DND-41 (cell line): ENCODE results near the gene IL1RL2.

Source experiments
- ATAC-seq: fragments of 200-7000 bp; cut with Tn5 transposase; 3 replicates; pipeline ENCODE4 v1.9.1; 2021; ENCODE audit warnings: low read depth; ENCODE audit not compliant: insufficient read depth
- DNase-seq: peaks from one replicate; pipeline ENCODE4 v3.0.0-alpha.2; 2020
- H2AFZ ChIP-seq: 2 replicates; pipeline ENCODE4 v1.6.0; 2012; ENCODE audit warnings: low read depth, low read length
- H3K27ac ChIP-seq: 2 replicates; pipeline ENCODE4 v1.5.1; 2012; ENCODE audit warnings: low read length, inconsistent platforms
- H3K27me3 ChIP-seq: fragments of 200-600 bp; sonication (generic); 2 replicates; pipeline ENCODE4 v1.6.0; 2012; ENCODE audit warnings: low read length, mild to moderate bottlenecking, inconsistent platforms; ENCODE audit not compliant: insufficient read depth, poor library complexity
- H3K36me3 ChIP-seq: 2 replicates; pipeline ENCODE4 v1.5.1; 2012; ENCODE audit warnings: low read length, inconsistent platforms; ENCODE audit not compliant: insufficient read depth
- H3K4me1 ChIP-seq: 2 replicates; pipeline ENCODE4 v1.5.1; 2012; ENCODE audit warnings: mild to moderate bottlenecking, low read length; ENCODE audit not compliant: insufficient read depth
- H3K4me2 ChIP-seq: 2 replicates; pipeline ENCODE4 v1.6.0; 2012; ENCODE audit warnings: mild to moderate bottlenecking, moderate library complexity, low read length, inconsistent platforms; ENCODE audit not compliant: insufficient read depth
- H3K4me3 ChIP-seq, 2 experiments: fragments of 200-600 bp in 1 of 2; shearing (Covaris generic) in 1 of 2; 2 replicates each; pipeline ENCODE4 v1.5.1; 2012 to 2016; ENCODE audit warnings: inconsistent platforms in 2 of 2, low read length in 2 of 2, mild to moderate bottlenecking in 2 of 2, low read depth in 1 of 2, moderate library complexity in 1 of 2
- H3K79me2 ChIP-seq: 2 replicates; pipeline ENCODE4 v1.6.0; 2012; ENCODE audit warnings: low read length, inconsistent platforms; ENCODE audit not compliant: insufficient read depth
- H3K9ac ChIP-seq: 2 replicates; pipeline ENCODE4 v1.6.0; 2012; ENCODE audit warnings: low read depth, mild to moderate bottlenecking, inconsistent platforms, low read length, moderate library complexity
- H3K9me3 ChIP-seq: 2 replicates; pipeline ENCODE4 v1.5.1; 2012; ENCODE audit warnings: low read length, moderate library complexity, mild to moderate bottlenecking, inconsistent platforms; ENCODE audit not compliant: insufficient read depth, severe bottlenecking
- H4K20me1 ChIP-seq: 2 replicates; pipeline ENCODE4 v1.6.0; 2012; ENCODE audit warnings: low read length; ENCODE audit not compliant: insufficient read depth
- EZH2 ChIP-seq: IDR thresholded peaks from 3 replicates; pipeline ENCODE4 v1.6.1; 2012; ENCODE audit warnings: borderline replicate concordance, low read depth, mild to moderate bottlenecking, moderate library complexity, low read length, inconsistent platforms; ENCODE audit not compliant: severe bottlenecking
- TF ChIP-seq, protein P1 (sequence below): IDR thresholded peaks from 2 replicates; pipeline ENCODE4 v1.5.1; 2012; ENCODE audit warnings: borderline replicate concordance, low read length, moderate library complexity, mild to moderate bottlenecking; ENCODE audit not compliant: poor library complexity, severe bottlenecking; ENCODE audit errors: extremely low read depth

The IL1RL2 gene

DNA sequence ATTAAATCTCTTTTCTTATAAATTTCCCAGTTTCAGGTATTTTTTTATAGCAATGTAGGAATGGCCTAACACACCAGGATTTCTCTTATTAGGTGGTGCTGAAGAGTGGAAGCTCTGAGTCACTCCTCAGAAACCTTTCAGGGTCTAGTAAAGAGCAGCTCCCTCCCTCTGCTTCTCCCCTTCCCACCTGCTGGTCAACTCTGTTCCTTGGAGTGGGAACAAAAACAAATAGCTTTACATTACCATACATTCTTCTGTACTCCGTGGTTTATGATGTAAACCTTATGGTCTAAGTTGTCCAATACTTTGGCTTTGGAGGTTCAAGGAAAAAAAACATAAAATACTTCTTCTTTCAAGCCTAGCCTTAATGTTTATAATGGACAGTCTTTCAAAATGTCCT is 47.0 kb upstream of the IL1RL2 start:
- Histone ChIP-seq H3K9ac (no peak overlapping the region), H4K20me1 (no peaks in the 10 kb centered on the region), H3K79me2 (no peaks in the 10 kb centered on the region), H3K9me3 (peaks cover 2% of the 10 kb centered on the region), H3K4me3 (no peak overlapping the region), H3K27me3 (no peaks in the 10 kb centered on the region), H3K36me3 (no peaks in the 10 kb centered on the region), H3K4me2 (no peak overlapping the region), H2AFZ (no peak overlapping the region), H3K27ac (no peak overlapping the region), H3K4me1 (no peaks in the 10 kb centered on the region)
- TF ChIP-seq, protein P1, sequence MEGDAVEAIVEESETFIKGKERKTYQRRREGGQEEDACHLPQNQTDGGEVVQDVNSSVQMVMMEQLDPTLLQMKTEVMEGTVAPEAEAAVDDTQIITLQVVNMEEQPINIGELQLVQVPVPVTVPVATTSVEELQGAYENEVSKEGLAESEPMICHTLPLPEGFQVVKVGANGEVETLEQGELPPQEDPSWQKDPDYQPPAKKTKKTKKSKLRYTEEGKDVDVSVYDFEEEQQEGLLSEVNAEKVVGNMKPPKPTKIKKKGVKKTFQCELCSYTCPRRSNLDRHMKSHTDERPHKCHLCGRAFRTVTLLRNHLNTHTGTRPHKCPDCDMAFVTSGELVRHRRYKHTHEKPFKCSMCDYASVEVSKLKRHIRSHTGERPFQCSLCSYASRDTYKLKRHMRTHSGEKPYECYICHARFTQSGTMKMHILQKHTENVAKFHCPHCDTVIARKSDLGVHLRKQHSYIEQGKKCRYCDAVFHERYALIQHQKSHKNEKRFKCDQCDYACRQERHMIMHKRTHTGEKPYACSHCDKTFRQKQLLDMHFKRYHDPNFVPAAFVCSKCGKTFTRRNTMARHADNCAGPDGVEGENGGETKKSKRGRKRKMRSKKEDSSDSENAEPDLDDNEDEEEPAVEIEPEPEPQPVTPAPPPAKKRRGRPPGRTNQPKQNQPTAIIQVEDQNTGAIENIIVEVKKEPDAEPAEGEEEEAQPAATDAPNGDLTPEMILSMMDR = no peak
- no peak for TF ChIP-seq EZH2
- no peak for ATAC-seq
- no peak for DNase-seq

DNA sequence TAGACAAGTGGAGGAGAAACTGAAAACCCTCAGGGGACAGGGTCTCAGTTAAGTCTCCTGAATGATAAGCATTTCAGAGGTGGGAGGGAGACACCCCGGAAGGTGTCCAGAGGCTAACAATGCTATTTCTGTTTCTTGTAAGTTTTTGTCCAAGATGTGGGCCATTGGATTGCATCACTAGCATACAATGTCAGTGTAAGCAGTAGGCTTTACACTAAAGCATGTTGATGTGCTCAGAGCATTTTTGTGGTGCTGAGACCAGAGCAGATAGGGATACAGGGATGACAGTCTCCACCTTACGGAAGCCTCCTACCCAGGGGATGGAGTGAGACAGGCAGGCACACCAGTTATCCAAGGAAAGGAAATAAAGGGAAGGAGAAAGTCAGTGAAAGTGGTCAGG is 46.4 kb upstream of the IL1RL2 start:
- Histone ChIP-seq H3K4me1 (no peaks in the 10 kb centered on the region), H3K36me3 (no peaks in the 10 kb centered on the region), H3K27ac (no peak overlapping the region), H2AFZ (no peak overlapping the region), H4K20me1 (no peaks in the 10 kb centered on the region), H3K9ac (no peak overlapping the region), H3K79me2 (no peaks in the 10 kb centered on the region), H3K9me3 (peaks cover 2% of the 10 kb centered on the region), H3K4me3 (no peak overlapping the region), H3K27me3 (no peaks in the 10 kb centered on the region), H3K4me2 (no peak overlapping the region)
- no peak for DNase-seq
- no peak for TF ChIP-seq EZH2
- TF ChIP-seq, protein P1 = no peak
- no peak for ATAC-seq

DNA sequence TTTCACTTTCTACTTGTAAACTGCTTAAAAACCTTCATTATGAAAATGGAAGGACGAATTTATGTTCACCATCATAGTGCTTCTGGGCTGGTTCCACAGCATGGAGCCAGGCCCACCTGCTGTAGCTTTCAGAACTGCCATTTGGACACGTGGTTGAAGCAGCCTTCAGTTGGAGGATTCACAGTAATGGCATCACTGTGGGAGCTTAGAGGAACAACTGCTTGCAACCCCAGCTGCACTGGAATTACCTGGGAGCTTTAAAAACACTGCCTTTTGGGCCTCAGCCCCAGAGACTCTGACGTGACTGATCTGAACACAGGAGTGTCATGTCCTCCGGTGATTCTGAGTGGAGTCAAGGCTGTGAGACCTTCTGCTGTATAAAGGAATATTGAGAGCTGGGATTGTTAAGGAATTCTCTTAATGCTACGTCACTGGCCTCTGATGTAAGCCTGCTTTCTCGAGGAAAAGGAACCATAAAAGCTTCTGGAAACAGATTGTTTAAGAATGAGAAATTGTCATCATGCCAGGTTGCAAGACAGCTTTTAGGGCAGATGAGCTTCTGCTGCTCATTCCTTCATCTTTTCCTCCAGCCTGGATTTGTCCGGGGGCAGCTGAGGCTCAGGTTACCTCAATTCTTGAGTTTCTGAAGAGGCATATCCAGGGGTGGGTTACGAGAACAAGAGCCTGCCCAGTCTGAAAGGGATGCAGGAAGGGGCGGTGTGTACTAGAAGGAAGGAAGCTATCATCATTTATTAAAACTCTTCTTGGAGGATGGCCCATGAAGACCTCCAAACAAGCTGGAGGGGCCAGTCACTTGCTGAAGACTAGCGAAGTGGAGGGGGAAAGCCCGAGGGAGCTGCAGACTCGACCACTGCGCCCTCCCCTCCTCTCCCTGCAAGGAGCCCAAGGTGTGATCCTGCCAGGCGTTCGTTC is 45.5 kb upstream of the IL1RL2 start:
- Histone ChIP-seq H3K79me2 (no peaks in the 10 kb centered on the region), H4K20me1 (no peaks in the 10 kb centered on the region), H3K9me3 (peaks cover 2% of the 10 kb centered on the region), H3K4me2 (no peak overlapping the region), H3K4me3 (no peak overlapping the region), H2AFZ (no peak overlapping the region), H3K36me3 (no peaks in the 10 kb centered on the region), H3K4me1 (no peaks in the 10 kb centered on the region), H3K27me3 (no peaks in the 10 kb centered on the region), H3K27ac (no peak overlapping the region), H3K9ac (no peak overlapping the region)
- TF ChIP-seq, protein P1 = no peak
- TF ChIP-seq EZH2 = no peak
- no peak for ATAC-seq
- no peak for DNase-seq
